MM.1S (cell line): ENCODE results near the gene OR2T10.

Experiments used
- EZH2 ChIP-seq: fragments of 300-600 bp; sonication (generic); optimal IDR thresholded peaks from 2 replicates; pipeline ENCODE3; 2017; ENCODE audit warnings: low read depth, mild to moderate bottlenecking, antibody characterized with exemption, low read length, mixed read lengths
- EZH2phosphoT487 ChIP-seq: fragments of 300-600 bp; sonication (generic); IDR thresholded peaks from 2 replicates; pipeline ENCODE4 v1.6.1; 2018; ENCODE audit warnings: antibody characterized with exemption, low read length
- TF ChIP-seq, protein P1 (sequence below): fragments of 300-600 bp; sonication (generic); IDR thresholded peaks from 2 replicates; pipeline ENCODE4 v1.5.1; 2016; ENCODE audit warnings: antibody characterized with exemption, low read length, mixed read lengths

DNA sequence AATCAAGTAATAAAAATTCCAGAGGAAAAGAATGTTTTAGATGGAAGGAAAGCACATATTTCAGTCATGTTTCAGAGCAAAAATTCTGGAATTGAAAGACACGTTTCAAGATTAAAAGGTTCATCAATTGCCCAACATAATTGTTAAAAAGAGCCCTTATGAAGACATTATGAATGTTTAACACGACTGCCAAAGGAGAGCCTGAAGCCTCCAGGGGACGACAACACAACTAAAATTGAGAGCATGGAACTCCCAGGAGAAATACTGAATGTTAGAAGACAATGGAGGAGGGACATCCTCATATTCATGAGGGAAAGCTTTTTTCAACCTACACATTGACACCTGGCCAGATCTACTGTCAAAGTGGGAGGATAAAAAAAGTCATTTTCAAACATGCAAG, 21.4 kb upstream of the OR2T10 start:
- no peak for TF ChIP-seq EZH2
- TF ChIP-seq, protein P1, sequence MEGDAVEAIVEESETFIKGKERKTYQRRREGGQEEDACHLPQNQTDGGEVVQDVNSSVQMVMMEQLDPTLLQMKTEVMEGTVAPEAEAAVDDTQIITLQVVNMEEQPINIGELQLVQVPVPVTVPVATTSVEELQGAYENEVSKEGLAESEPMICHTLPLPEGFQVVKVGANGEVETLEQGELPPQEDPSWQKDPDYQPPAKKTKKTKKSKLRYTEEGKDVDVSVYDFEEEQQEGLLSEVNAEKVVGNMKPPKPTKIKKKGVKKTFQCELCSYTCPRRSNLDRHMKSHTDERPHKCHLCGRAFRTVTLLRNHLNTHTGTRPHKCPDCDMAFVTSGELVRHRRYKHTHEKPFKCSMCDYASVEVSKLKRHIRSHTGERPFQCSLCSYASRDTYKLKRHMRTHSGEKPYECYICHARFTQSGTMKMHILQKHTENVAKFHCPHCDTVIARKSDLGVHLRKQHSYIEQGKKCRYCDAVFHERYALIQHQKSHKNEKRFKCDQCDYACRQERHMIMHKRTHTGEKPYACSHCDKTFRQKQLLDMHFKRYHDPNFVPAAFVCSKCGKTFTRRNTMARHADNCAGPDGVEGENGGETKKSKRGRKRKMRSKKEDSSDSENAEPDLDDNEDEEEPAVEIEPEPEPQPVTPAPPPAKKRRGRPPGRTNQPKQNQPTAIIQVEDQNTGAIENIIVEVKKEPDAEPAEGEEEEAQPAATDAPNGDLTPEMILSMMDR: peak; percentile 54
- no peak for TF ChIP-seq EZH2phosphoT487
